AG04450 (cell line): ENCODE results near the gene LY6G6D. TPM values are rescaled to one million over a fixed set of nuclear protein-coding genes. Genes with fewer than 3 reads are reported as not detected.
A peak's percentile ranks its signal among the peaks of the same experiment; 100 is the strongest.

Experiments used
- CTCF ChIA-PET: fragments of 300-600, 350-600 bp; formaldehyde crosslinking; extraction: SDS; loops from one replicate; lab custom pipeline; 2022; ENCODE audit warnings: antibody characterized with exemption, inconsistent platforms; lab: Charles Lee
- POLR2A ChIA-PET: fragments of 350-600 bp; formaldehyde crosslinking; extraction: SDS; loops from one replicate; lab custom pipeline; 2021; ENCODE audit warnings: antibody characterized with exemption, inconsistent platforms; lab: Yijun Ruan, JAX
- DNase-seq: peaks from one replicate; pipeline ENCODE4 v3.0.0-alpha.2; 2011; ENCODE audit warnings: low read depth, low spot score
- H3K27ac ChIP-seq: one replicate; pipeline ENCODE4 v1.5.1; 2012; ENCODE audit warnings: low read depth, low read length, control low read depth
- H3K27me3 ChIP-seq: one replicate; pipeline ENCODE4 v1.6.0; 2012; ENCODE audit warnings: low read length; ENCODE audit not compliant: control insufficient read depth, insufficient read depth
- H3K4me3 ChIP-seq: 2 replicates; pipeline ENCODE4 v1.5.1; 2011; ENCODE audit warnings: mild to moderate bottlenecking, low read depth, low read length, control low read depth
- H3K9me3 ChIP-seq: 2 replicates; pipeline ENCODE4 v1.5.1; 2012; ENCODE audit warnings: low read length; ENCODE audit not compliant: control insufficient read depth, insufficient read depth
- CTCF ChIP-seq: IDR thresholded peaks from 2 replicates; pipeline ENCODE4 v1.5.1; 2011; ENCODE audit warnings: low read depth, low read length, control low read depth, inconsistent platforms
- polyA plus RNA-seq: library from polyadenylated mRNA; depleted of rRNA; stranded (reverse); fragments of >200 nt; gene quantifications from 2 replicates; pipeline ENCODE4 v1.2.3, GENCODE V29; 2011

The LY6G6D gene
- polyA plus RNA-seq, 1 experiment: not detected

DNA sequence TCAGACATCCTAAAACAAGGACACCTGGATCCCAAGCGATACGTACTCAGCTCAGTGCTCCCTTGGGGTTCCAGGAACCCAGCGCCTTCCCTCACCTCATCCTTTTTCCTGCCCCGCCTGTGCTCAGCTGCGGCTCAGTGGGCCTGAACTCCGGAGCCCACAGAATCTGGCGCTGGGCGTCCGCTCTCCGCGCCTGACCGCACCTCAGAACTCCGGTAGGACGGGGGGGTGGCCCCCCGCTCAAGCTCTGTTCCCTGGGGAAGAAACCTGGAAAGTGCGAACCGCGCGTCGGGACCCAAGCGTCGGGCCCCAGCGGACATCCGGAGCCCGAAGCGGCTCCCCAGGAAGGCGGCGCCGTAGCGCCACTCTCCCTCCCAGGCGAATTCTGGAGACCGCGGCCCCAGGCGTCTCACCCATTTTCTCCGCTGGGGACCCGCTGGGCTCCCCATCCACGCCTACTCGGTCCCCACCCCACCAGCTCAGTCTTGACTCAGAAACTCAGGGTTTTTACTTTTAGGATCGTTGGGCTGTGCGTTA lies 33.9 kb upstream of the LY6G6D start:
- Histone ChIP-seq H3K4me3 (peak overlapping the region; percentile 57), H3K27me3 (no peaks in the 10 kb centered on the region), H3K27ac (peak overlapping the region; percentile 78), H3K9me3 (no peaks in the 10 kb centered on the region)
- DNase-seq: no peak
- ChIA-PET POLR2A (interaction anchor here (0.6 to 0.8 kb wide), 3 partner anchors 22 to 168 kb away, joined by 3 to 10 read pairs (median 6); partner anchors contain the start of gene ABHD16A), CTCF (interaction anchor here (0.7 to 2.1 kb wide), 13 partner anchors 9 to 271 kb away, joined by 3 to 9 read pairs (median 5); partner anchors contain the start of genes LSM2 and LY6G5B)
- TF ChIP-seq CTCF: no peak; the same call in 1 of the 2 replicates

GRCh38 chr6:31683591-31683990 lies 31.6 kb upstream of the LY6G6D start:
- POLR2A ChIA-PET: no interaction called here
- DNase-seq: no peak
- Histone ChIP-seq H3K27ac (no peak overlapping the region), H3K27me3 (no peaks in the 10 kb centered on the region), H3K9me3 (no peaks in the 10 kb centered on the region), H3K4me3 (no peak overlapping the region)
- CTCF ChIA-PET: no interaction called here
- TF ChIP-seq CTCF: no peak

GRCh38 chr6:31686483-31686882 lies 28.7 kb upstream of the LY6G6D start:
- Histone ChIP-seq H3K9me3 (no peaks in the 10 kb centered on the region), H3K27me3 (no peaks in the 10 kb centered on the region), H3K27ac (no peak overlapping the region), H3K4me3 (no peak overlapping the region)
- no peak for DNase-seq
- POLR2A ChIA-PET: no interaction called here
- TF ChIP-seq CTCF: no peak
- CTCF ChIA-PET: no interaction called here

- Histone ChIP-seq H3K27me3 (no peaks in the 10 kb centered on the region), H3K9me3 (no peaks in the 10 kb centered on the region), H3K4me3 (no peak overlapping the region), H3K27ac (no peak overlapping the region)
- POLR2A ChIA-PET: no interaction called here
- no peak for DNase-seq
- no peak for TF ChIP-seq CTCF
- CTCF ChIA-PET: no interaction called here
Observed at GRCh38 chr6:31687321-31687720, 27.8 kb upstream of the LY6G6D start.

- no peaks in the 10 kb centered on the region for H3K27me3 ChIP-seq
- POLR2A ChIA-PET: no interaction called here
- DNase-seq: no peak
- CTCF ChIA-PET: no interaction called here
- no peak overlapping the region for H3K4me3 ChIP-seq
- no peak overlapping the region for H3K27ac ChIP-seq
- TF ChIP-seq CTCF: no peak
- H3K9me3 ChIP-seq: no peaks in the 10 kb centered on the region
Observed at GRCh38 chr6:31687860-31688693, 27.1 kb upstream of the LY6G6D start.
